Stimulated activated CD8-positive, alpha-beta memory T cell treated with anti-CD3 and anti-CD28 coated beads, Interleukin-15, amount 100 ng/mL, for 1 hour (primary cell): ENCODE results near the gene NME3.

ENCODE experiments used
- DNase-seq: peaks from one replicate; pipeline ENCODE4 v3.0.0-alpha.2; 2020; ENCODE audit warnings: low read depth

Gene NME3

GRCh38 chr16:1768767-1769401, 2.5 kb downstream of the NME3 start:
- DNase-seq: no peak

- no peak for DNase-seq
Observed at GRCh38 chr16:1768061-1768766, 3.1 kb downstream of the NME3 start.

- DNase-seq: no peak
Observed at GRCh38 chr16:1767116-1767994, 4.0 kb downstream of the NME3 start.

- no peak for DNase-seq
Observed at GRCh38 chr16:1766701-1767100, 4.6 kb downstream of the NME3 start.

GRCh38 chr16:1766231-1766630, 5.1 kb downstream of the NME3 start:
- no peak for DNase-seq

- no peak for DNase-seq
Observed at GRCh38 chr16:1765826-1766225, 5.5 kb downstream of the NME3 start.

- DNase-seq: no peak
Observed at GRCh38 chr16:1764971-1765370, 6.4 kb downstream of the NME3 start.

GRCh38 chr16:1763521-1764511, 7.5 kb downstream of the NME3 start:
- no peak for DNase-seq

GRCh38 chr16:1762879-1763520, 8.3 kb downstream of the NME3 start:
- DNase-seq: no peak

- DNase-seq: no peak
Observed at GRCh38 chr16:1762196-1762878, 9.0 kb downstream of the NME3 start.

GRCh38 chr16:1761751-1762150, 9.6 kb downstream of the NME3 start:
- DNase-seq: no peak

- no peak for DNase-seq
Observed at GRCh38 chr16:1760911-1761310, 10.4 kb downstream of the NME3 start.

GRCh38 chr16:1759511-1759910, 11.8 kb downstream of the NME3 start:
- DNase-seq: no peak

GRCh38 chr16:1758923-1759322, 12.4 kb downstream of the NME3 start:
- no peak for DNase-seq

- no peak for DNase-seq
Observed at GRCh38 chr16:1757714-1758461, 13.5 kb downstream of the NME3 start.

- DNase-seq: no peak
Observed at GRCh38 chr16:1754204-1754603, 17.1 kb downstream of the NME3 start.

- no peak for DNase-seq
Observed at GRCh38 chr16:1752853-1753252, 18.5 kb downstream of the NME3 start.

GRCh38 chr16:1751946-1752345, 19.4 kb downstream of the NME3 start:
- DNase-seq: no peak

- DNase-seq: no peak
Observed at GRCh38 chr16:1749152-1750117, 21.9 kb downstream of the NME3 start.
